Measurements from ENCODE around the gene ARL4C.
"Not testable (repeated sequence)": the region's sequence is repeated elsewhere in the genome, so short reads cannot be mapped to it uniquely, and the experiment has no call there.

The ARL4C gene

GRCh38 chr2:234472155-234472554, 24.7 kb downstream of the ARL4C start:
- no peak for FAIRE-seq

DNA sequence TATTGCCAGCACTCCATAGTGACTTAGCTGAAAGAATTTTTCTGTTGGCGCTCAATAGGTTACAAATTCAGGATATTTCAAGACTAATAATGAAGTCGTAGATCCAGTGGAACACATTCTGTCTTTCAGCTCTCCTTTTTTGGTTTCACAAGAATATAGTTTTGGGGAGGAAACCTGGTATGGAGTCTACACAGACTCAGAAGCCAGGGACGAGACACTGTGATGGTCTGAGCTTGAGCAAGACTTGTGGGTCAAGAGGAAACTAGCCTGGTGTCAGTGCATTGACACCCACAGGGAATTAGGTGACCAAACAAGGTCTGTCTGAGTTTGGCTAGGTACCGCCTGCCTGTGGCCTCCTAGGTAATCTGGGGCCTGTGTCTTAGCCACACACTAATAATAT, 26.9 kb downstream of the ARL4C start:
- no peak for FAIRE-seq

GRCh38 chr2:234469251-234469845, 27.5 kb downstream of the ARL4C start:
- FAIRE-seq = no peak

DNA sequence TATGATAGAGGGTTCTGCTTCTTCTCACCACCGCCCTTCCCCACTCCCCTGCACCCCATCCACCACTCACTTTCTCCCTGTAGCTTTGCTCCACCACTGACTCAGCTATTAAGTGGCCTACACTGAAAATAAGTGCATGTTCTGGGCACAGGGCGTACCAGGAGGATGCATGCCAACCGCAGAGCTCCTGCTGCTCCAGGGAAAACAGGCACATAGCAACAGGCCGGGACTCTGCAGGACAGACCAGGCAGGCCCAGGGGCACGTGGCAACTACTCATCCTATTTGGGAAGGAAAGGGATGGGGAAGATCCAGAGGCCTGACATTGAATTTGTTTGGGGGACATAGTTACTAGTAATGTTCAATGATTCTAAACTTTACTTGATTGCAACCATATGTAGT, 28.4 kb downstream of the ARL4C start:
- FAIRE-seq = no peak

GRCh38 chr2:234467289-234467688, 29.6 kb downstream of the ARL4C start:
- no peak for FAIRE-seq

DNA sequence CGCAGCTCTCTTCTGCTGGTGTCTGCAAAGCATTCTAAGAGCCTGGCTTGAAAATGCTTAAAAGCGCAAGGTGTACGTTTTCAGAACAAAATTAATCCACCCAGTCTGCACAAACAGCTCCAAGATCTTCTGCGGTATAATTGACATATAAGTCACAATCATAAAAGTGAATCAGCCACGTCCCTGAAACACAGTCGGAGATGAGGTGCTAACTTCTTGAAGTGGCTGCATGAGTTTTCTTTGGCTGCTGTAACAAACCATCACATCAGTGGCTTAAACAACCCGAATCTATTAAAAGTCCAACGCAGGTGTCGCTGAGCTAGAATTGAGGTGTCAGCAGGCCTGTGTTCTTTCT, 32.6 kb downstream of the ARL4C start:
- FAIRE-seq = no peak

DNA sequence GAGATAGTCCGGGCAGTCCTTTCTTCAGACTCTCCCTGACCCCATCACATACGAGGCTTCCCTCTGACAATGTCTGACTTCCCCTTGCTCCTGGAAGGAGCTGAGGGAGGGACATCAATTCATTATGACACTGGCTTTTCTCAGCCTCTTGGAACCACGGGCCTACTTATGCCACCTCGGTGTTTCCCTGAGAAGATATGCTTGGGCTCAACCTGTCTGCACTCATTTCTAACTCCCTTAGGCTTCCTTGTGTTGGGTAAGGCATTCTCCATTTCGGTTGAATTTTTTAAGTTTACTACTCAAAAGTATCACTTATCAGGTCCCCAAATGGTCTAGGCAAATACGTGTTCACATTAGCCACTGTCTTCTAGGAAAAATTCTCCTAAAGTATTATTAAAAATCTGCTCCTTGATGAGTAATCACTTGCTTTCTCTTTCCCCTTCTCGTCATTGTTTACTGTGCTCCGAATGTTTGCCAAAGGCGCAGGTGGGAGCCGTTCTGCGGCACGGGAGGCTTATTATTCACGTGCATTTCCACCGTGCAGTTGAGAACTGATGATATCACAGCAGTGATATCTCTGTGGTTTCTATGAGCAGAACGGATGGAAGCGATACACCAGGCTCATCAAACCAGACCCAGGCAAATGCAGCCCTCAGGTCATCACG, 33.1 kb downstream of the ARL4C start:
- FAIRE-seq = no peak

GRCh38 chr2:234462218-234462992, 34.5 kb downstream of the ARL4C start:
- FAIRE-seq = no peak

DNA sequence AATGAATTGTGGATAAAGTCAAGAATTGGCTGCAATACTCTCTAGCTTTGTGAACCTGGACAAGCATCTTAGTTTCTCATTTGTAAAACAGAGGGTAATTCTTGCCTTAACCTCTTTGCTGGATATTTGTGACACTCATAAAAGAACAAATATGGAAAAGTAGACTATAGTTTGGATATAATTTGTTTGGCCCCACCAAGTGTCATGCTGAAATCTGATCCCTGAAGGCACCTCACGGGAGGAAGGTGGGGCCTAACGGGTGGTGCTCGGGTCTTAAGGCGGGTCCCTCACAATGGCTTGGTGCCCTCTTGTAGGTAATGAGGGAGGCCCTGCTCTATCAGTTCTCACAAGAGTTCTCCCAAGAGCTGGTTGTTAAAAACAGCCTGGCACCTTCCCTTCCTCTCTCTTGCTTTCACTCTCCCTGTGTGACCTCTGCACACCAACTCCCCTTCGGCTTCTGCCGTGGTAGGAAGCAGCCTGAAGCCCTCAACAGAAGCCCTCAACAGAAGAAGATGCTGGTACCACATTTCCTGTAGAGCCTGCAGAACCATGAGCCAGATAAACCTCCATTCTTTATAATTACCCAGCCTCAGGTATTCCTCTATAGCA, 37.4 kb downstream of the ARL4C start:
- FAIRE-seq = no peak

- no peak for FAIRE-seq
Measured at GRCh38 chr2:234458466-234458865, 38.4 kb downstream of the ARL4C start.

GRCh38 chr2:234457421-234457820, 39.5 kb downstream of the ARL4C start:
- no peak for FAIRE-seq

- FAIRE-seq = not testable (repeated sequence)
Measured at GRCh38 chr2:234455246-234455645, 41.6 kb downstream of the ARL4C start.

GRCh38 chr2:234454433-234454832, 42.4 kb downstream of the ARL4C start:
- FAIRE-seq = no peak

DNA sequence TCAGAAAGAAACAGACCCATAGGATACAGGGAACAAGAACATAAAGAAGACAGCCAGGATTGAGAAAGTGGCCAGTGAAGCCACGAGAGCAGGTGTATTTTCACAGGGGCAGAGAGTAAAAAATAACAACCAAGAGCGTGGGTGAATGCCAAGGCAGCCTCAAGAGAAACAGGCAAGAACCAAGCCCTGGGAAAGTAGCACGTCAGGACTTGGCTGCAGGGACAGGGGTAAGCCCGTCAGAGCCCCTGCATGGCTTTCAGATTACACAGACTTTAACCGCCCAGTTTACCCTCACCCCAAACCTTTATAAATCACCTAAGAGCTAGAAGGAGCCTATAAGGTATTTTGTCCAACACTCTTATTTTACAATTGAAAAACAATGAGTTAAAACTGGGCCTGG, 43.7 kb downstream of the ARL4C start:
- FAIRE-seq = no peak

GRCh38 chr2:234451852-234452625, 44.8 kb downstream of the ARL4C start:
- FAIRE-seq = no peak

DNA sequence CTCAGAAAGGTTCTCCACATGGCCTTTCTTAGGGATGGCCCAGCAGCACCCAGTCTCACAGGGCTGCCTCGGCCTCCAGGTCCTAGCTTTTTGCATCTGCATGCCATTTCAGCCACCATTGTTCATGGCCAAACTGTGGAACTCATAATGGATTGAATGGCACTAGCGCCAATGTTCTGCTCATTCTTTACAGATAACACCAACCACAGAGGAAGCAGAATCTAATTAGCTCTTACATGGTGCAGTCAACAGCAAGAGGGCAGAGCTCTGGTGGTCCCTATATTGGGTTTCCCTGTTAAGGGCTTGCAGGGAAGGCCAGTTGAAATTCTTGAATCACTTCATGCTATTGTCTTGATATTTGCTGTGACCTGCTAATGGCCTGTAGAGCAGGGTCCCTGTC, 45.6 kb downstream of the ARL4C start:
- no peak for FAIRE-seq

GRCh38 chr2:234450431-234451124, 46.3 kb downstream of the ARL4C start:
- FAIRE-seq = no peak

DNA sequence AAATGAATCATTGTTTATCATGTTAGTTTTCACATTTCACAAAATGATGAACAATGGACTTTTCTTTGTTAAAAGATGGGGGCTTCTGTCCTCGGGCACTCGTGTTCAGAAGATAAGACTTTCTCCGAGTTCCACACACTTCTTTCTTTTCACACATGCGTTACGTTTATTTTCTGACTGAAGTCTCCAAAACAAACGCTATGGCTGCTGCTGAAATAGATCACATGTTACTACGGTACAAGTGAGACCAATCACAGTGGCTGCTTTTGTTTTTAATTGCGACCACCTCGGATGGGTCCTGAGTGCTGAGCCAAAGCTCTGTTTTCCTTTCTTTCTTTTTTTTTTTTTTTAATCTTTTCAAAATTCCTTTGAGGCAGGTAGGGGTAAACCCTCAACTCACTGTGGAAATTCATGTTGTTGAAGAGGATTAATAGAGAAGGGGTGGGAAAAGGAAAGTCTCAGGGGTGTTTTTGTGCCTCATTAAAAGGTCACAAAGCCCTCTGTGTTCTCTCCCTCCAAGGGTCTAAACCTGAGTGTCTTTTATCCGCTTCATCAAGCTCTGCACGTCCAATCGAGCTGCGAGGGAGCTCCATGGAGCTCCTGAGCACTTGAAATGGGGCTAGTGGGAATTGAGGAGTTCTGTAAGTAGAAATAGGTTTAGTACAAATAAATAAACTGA, 48.2 kb downstream of the ARL4C start:
- FAIRE-seq = no peak

- no peak for FAIRE-seq
Measured at GRCh38 chr2:234447963-234448362, 48.9 kb downstream of the ARL4C start.

GRCh38 chr2:234447189-234447588, 49.7 kb downstream of the ARL4C start:
- FAIRE-seq = no peak

GRCh38 chr2:234446404-234447076, 50.3 kb downstream of the ARL4C start:
- FAIRE-seq = no peak

Data from colon (tissue), 2 donors.